Neural cell (in vitro differentiated cells): ENCODE measurements around the gene MINK1.

Source experiments
- CTCF ChIP-seq: fragments of 450-650 bp; IDR thresholded peaks from 2 replicates; pipeline ENCODE4 v1.5.1; 2014; ENCODE audit warnings: antibody characterized with exemption, mild to moderate bottlenecking, moderate library complexity; ENCODE audit not compliant: poor library complexity, severe bottlenecking
- EP300 ChIP-seq: fragments of 450-650 bp; conservative IDR thresholded peaks from 2 replicates; pipeline ENCODE4 v1.6.1; 2014; ENCODE audit warnings: antibody characterized with exemption, mild to moderate bottlenecking, moderate library complexity; ENCODE audit not compliant: poor library complexity, severe bottlenecking
- EZH2 ChIP-seq: fragments of 200-600, 300-800 bp; shearing (Covaris generic), sonication (generic); IDR thresholded peaks from 2 replicates; pipeline ENCODE4 v1.6.1; 2014; ENCODE audit warnings: antibody characterized with exemption, low read length, borderline replicate concordance, mild to moderate bottlenecking; ENCODE audit not compliant: insufficient read depth, poor library complexity, severe bottlenecking
- MXI1 ChIP-seq: fragments of 450-650 bp; conservative IDR thresholded peaks from 2 replicates; pipeline ENCODE4 v1.6.1; 2014; ENCODE audit warnings: antibody characterized with exemption, mild to moderate bottlenecking; ENCODE audit not compliant: poor library complexity, severe bottlenecking

DNA sequence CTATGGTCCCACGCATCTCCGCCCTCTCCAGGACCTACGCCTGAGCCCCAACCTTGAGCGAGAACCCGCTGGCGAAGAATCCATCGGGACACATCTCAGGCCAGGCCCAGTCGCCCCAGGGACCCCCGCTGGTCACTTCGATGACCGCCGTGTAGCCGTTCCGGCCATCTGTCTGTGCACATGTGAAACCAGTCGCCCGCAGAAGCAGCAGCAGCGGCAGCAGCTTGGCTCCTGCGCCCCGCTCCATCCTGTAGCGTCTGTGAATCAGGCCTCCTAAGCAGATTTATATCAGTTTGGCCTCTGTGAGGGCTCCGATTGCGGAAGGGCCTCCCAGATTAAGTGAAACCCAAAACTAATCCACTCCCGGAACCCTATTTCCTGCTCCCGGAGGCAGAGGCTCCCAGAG is 47.0 kb upstream of the MINK1 start, which contains the start of gene VMO1:
- TF ChIP-seq EP300 = no peak
- TF ChIP-seq CTCF = no peak
- no peak for TF ChIP-seq EZH2
- no peak for TF ChIP-seq MXI1
